ENCODE results near the gene NLGN3. TPM values are rescaled to one million over a fixed set of nuclear protein-coding genes. Genes with fewer than 3 reads are reported as not detected.

The NLGN3 gene
- total RNA-seq, 1 experiment from 2014 or later, result 0.95 TPM

DNA sequence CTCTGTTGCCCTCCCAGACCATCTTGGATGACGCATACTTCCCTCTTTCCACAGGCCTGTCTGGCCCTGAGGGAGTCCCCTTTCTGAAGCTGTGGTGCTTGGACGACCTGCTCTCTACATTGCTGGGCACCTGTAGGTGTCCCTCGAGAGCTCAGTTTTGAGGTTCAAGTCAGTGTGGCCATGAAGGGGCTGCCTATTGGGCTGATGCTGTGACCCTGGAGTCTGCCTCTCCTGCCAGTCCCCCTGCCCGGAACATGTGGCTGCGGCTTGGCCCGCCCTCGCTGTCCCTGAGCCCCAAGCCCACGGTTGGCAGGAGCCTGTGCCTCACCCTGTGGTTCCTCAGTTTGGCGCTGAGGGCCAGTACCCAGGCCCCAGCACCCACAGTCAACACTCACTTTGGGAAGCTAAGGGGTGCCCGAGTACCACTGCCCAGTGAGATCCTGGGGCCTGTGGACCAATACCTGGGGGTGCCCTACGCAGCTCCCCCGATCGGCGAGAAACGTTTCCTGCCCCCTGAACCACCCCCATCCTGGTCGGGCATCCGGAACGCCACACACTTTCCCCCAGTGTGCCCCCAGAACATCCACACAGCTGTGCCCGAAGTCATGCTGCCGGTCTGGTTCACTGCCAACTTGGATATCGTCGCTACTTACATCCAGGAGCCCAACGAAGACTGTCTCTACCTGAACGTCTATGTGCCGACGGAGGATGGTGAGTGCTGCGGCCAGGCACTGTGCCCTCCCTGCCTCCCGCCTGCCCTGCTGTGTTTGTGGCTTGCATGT is 3.0 kb downstream of the NLGN3 start:
- Histone ChIP-seq H3K9me3 (replicated peaks) (no peaks in the 10 kb centered on the region), H3K4me3 (no peak overlapping the region), H3K27ac (no peak overlapping the region), H3K27me3 (no peaks in the 10 kb centered on the region), H3K36me3 (no peaks in the 10 kb centered on the region), H3K4me1 (peaks cover 10% of the 10 kb centered on the region)
- no peak for DNase-seq

DNA sequence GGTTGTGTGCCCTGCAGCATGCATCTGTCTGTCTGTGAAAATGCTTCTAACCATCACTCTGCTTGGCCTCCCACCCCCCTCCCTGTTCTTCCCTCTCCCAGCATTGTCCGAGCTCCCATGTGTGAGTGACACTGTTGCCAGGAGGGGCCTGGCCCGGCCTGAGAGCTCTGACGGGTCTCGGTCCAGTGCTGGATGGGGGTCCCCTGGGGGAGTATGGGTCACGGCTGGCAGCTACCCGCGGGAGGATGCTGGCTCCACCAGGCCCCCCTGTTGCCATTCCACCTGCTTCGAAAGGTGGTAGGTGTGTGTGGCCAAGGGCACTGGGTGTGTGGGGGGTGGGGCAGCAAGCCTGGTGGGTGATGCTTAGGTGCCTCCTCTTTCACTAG is 3.6 kb downstream of the NLGN3 start:
- Histone ChIP-seq H3K36me3 (no peaks in the 10 kb centered on the region), H3K4me3 (no peak overlapping the region), H3K4me1 (peaks cover 10% of the 10 kb centered on the region), H3K27me3 (no peaks in the 10 kb centered on the region), H3K27ac (no peak overlapping the region), H3K9me3 (replicated peaks) (no peaks in the 10 kb centered on the region)
- no peak for DNase-seq

DNA sequence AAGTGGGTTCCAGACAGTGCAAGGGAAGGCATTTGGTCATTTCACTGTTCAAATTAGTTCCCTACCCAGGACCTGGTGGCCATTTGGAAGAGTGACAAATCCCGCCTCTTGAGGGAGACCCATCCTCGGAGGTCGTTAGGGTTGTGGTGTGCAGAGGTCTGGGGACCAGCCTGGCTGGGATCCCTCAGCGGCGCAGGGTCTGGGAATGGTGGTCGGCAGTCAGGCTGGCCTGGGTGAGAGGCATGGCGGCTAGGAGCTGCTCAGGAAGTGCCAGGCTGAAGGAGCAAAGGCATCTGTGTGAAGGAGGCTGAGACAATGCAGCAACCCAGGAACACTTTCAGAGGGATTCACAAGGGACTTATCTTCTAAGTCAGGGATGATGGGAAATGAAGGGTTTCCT is 6.7 kb downstream of the NLGN3 start:
- no peak for DNase-seq
- Histone ChIP-seq H3K27ac (no peak overlapping the region), H3K4me1 (peaks cover 4% of the 10 kb centered on the region; the same call in 1 of the 2 replicates), H3K36me3 (no peaks in the 10 kb centered on the region), H3K9me3 (replicated peaks) (no peaks in the 10 kb centered on the region), H3K4me3 (no peak overlapping the region), H3K27me3 (no peaks in the 10 kb centered on the region)

DNA sequence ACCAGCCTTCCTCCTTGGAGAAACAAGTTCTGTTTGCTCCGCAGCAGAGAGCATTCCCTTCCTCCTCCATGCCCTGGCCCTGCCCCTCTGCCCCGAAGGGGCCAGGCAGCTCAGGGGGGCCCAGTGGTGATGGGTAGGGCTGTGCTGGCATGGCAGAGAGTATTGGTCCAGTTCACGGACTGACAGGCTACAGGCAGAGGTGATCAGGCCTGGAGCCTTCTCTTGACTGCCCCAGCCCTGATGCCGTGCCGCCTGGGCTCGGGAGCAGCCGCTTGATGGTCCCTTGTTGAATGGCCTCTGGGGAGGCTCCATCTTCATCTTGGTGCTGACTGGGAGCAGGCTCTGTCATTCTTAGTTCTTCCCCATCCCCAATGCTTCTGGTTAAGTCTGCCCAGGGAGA is 9.6 kb downstream of the NLGN3 start:
- DNase-seq, result no peak
- H3K9me3 ChIP-seq (replicated peaks), result no peaks in the 10 kb centered on the region
- H3K27ac ChIP-seq, result no peak overlapping the region
- H3K27me3 ChIP-seq, result no peaks in the 10 kb centered on the region
- no peaks in the 10 kb centered on the region for H3K36me3 ChIP-seq
- peaks cover 4% of the 10 kb centered on the region; the same call in 1 of the 2 replicates for H3K4me1 ChIP-seq
- no peak overlapping the region for H3K4me3 ChIP-seq

DNA sequence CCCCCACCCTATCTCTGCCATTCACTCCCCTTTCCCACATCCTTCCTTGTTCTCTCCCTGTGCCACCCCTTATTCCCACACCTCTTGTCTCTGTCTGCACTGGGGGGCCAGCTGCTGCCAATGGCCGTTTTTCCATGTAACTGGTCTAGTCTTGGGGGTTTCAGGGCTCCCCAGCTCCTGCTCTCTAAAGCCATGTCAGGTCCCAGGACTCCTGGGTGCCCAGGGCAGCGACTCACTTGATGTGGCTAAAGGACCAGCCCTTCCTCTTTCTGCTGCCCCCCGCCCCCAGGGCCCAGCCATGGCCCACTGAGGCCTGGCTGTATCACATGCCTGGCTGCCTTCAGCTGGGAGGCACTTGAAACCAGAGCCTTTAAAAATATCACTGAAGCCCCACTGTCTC is 10.0 kb downstream of the NLGN3 start:
- no peaks in the 10 kb centered on the region for H3K4me1 ChIP-seq
- no peak for DNase-seq
- no peak overlapping the region for H3K4me3 ChIP-seq
- no peaks in the 10 kb centered on the region for H3K27me3 ChIP-seq
- no peaks in the 10 kb centered on the region for H3K36me3 ChIP-seq
- H3K9me3 ChIP-seq (replicated peaks), result no peaks in the 10 kb centered on the region
- no peak overlapping the region for H3K27ac ChIP-seq

DNA sequence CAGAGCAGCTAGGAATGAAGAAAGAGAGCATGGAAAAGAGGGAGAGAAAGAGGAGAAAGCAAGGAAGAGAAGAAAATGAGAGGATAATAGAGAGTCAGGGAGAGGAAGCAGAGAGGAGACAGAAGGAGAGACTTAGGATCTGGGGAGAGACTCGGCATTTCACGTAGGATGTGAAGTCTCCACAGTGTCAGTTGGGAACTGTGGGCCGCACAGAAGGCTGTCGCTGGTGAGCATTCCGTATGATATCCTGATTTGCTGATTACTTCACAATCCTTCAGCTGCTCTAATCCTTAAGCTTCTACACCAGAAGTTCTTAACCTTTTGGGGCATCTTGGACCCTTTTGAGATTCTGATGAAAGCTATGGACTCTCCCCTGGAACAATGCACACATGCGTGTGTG is 14.0 kb downstream of the NLGN3 start:
- Histone ChIP-seq H3K27ac (no peak overlapping the region), H3K4me3 (no peak overlapping the region), H3K36me3 (no peaks in the 10 kb centered on the region), H3K4me1 (no peaks in the 10 kb centered on the region), H3K9me3 (replicated peaks) (no peaks in the 10 kb centered on the region), H3K27me3 (no peaks in the 10 kb centered on the region)
- no peak for DNase-seq

DNA sequence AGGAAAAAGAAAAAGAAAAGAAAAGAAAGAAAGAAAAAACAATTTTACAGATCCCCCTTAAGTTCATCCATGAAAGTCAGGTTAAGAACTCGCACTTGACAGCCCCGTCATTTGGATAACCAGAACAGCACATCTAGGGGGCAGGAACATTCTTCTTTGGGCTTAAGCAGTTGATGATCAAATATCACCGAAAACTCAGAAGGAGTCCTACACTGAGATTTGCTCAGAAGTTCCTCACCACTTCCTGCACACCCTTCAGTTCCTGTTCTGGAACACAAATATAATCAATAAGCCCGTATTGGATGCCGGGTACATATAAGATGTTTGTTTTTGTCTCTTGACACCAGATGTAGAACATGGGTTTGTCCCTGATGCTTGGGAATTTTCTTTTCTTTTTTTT is 14.7 kb downstream of the NLGN3 start:
- Histone ChIP-seq H3K9me3 (replicated peaks) (no peaks in the 10 kb centered on the region), H3K27me3 (no peaks in the 10 kb centered on the region), H3K4me1 (no peaks in the 10 kb centered on the region), H3K4me3 (no peak overlapping the region), H3K27ac (no peak overlapping the region), H3K36me3 (no peaks in the 10 kb centered on the region)
- no peak for DNase-seq

DNA sequence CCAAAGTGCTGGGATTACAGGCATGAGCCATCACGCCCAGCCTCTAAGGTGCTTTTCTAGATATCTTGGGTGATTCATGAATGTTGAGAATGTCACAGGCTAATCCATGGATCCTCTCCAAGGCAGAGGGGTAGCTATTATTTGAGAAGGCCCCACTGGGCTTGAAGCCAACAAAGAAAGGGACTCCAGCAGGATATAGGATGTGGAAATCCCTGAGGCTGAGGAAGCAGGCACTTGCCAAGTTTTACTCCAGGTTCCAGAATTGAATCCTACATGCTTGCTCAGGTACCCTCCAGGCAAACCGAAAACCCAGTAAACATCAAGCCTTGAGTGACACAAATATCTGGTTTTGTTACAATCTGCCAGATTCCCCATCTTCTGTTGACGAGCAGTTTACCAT is 15.8 kb downstream of the NLGN3 start:
- H3K4me1 ChIP-seq, result no peaks in the 10 kb centered on the region
- no peaks in the 10 kb centered on the region for H3K36me3 ChIP-seq
- DNase-seq, result peak in 1 of 2 experiments; percentile 52
- no peak overlapping the region for H3K27ac ChIP-seq
- H3K4me3 ChIP-seq, result no peak overlapping the region
- no peaks in the 10 kb centered on the region for H3K9me3 ChIP-seq (replicated peaks)
- H3K27me3 ChIP-seq, result no peaks in the 10 kb centered on the region

DNA sequence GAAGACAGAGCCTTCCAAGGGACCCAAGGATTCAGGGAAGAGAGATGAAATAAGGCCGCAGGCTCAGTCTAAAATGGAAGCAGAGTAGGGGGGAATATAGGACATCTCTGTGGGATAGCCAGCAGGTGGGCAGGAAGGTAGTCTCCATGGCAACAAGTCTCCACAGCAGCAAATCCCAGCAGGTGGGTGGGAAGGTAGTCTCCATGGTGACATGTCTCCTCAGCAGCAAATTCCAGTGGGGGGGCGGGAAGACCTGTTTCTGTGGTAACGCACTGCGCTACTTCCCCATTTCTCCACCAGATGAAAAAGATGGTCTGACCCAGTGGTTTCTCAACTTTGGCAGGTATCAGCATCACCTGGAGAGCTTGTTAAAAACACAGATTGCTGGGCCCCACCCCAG is 18.3 kb downstream of the NLGN3 start:
- Histone ChIP-seq H3K27me3 (no peaks in the 10 kb centered on the region), H3K9me3 (replicated peaks) (no peaks in the 10 kb centered on the region), H3K36me3 (no peaks in the 10 kb centered on the region), H3K4me1 (no peaks in the 10 kb centered on the region), H3K4me3 (no peak overlapping the region), H3K27ac (no peak overlapping the region)
- no peak for DNase-seq

DNA sequence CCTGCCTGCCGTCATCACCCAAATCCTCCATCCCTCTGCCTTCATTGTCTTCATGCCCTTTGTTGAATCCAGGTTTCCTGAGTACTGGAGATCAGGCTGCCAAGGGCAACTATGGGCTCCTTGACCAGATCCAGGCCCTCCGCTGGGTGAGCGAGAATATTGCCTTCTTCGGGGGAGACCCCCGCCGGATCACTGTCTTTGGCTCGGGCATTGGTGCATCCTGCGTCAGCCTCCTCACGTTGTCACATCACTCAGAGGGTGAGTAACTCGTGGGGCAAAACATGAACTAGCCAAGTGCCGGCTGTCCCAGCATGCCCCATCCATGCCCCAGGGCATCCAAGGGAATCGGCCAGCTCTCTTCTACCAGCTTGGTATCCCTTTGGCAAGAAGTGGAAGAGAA is 19.4 kb downstream of the NLGN3 start:
- no peak for DNase-seq

DNA sequence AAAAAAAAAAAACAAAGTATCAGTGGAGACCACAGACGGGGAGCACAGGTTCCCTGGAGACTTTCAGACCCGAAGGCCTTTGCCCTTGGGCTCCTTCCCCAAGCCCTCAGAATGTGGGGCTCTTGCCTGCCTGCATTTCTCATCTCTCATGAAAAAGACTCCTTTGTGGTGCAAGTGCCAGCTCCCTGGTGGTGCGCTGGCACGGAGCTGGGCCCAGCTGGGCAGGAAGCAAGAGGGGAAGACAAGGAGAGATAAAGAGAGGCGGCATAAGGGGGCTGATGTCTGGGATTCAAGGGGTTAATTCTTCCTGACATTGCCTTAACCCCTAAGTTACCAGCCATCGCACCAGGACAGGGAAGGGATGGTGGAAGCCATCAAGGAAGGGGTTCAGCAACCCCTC is 21.8 kb downstream of the NLGN3 start:
- no peaks in the 10 kb centered on the region for H3K27me3 ChIP-seq
- no peak for DNase-seq

More for the DNA sequence above, 19.4 kb downstream of the NLGN3 start:
- H3K9me3 ChIP-seq (replicated peaks), result no peaks in the 10 kb centered on the region
- H3K36me3 ChIP-seq, result no peaks in the 10 kb centered on the region
- no peak overlapping the region for H3K4me3 ChIP-seq
- H3K27me3 ChIP-seq, result no peaks in the 10 kb centered on the region
- H3K4me1 ChIP-seq, result no peaks in the 10 kb centered on the region
- no peak overlapping the region for H3K27ac ChIP-seq

DNA sequence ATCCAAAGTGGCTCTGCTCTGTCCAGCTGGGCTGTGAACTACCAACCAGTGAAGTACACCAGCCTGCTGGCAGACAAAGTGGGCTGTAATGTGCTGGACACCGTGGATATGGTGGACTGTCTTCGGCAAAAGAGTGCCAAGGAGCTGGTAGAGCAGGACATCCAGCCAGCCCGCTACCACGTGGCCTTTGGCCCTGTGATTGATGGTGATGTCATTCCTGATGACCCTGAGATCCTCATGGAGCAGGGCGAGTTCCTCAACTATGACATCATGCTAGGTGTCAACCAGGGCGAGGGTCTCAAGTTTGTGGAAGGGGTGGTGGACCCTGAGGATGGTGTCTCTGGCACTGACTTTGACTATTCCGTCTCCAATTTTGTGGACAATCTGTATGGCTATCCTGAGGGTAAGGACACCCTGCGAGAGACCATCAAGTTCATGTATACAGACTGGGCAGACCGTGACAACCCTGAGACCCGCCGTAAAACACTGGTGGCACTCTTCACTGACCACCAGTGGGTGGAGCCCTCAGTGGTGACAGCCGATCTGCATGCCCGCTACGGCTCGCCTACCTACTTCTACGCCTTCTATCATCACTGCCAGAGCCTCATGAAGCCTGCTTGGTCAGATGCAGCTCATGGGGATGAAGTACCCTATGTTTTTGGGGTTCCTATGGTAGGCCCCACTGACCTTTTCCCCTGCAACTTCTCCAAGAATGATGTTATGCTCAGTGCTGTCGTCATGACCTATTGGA is 22.6 kb downstream of the NLGN3 start:
- Histone ChIP-seq H3K9me3 (replicated peaks) (no peaks in the 10 kb centered on the region), H3K27ac (no peak overlapping the region), H3K27me3 (no peaks in the 10 kb centered on the region), H3K36me3 (no peaks in the 10 kb centered on the region), H3K4me3 (no peak overlapping the region), H3K4me1 (no peaks in the 10 kb centered on the region)
- DNase-seq, result no peak

More for the DNA sequence above, 21.8 kb downstream of the NLGN3 start:
- Histone ChIP-seq H3K4me1 (no peaks in the 10 kb centered on the region), H3K27ac (no peak overlapping the region), H3K4me3 (no peak overlapping the region), H3K36me3 (no peaks in the 10 kb centered on the region), H3K9me3 (replicated peaks) (no peaks in the 10 kb centered on the region)

DNA sequence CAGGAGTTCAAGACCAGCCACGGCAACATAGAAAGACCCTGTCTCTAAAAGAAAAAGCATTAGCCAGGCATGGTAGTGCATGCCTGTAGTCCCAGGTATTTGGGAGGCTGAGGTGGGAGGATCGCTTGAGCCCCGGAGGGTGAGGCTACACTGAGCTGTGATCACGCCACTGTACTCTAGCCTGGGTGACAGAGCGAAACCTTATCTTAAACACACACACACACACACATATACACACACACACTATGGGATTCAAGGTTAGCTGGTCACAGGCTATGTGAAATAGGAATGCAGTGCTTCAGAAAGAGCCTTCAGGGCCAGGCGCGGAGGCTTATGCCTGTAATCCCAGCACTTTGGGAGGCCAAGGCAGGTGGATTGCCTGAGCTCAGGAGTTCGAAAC is 23.5 kb downstream of the NLGN3 start:
- H3K36me3 ChIP-seq, result no peaks in the 10 kb centered on the region
- no peak overlapping the region for H3K27ac ChIP-seq
- DNase-seq, result no peak
- no peaks in the 10 kb centered on the region for H3K27me3 ChIP-seq
- no peaks in the 10 kb centered on the region for H3K4me1 ChIP-seq
- no peaks in the 10 kb centered on the region for H3K9me3 ChIP-seq (replicated peaks)
- no peak overlapping the region for H3K4me3 ChIP-seq

DNA sequence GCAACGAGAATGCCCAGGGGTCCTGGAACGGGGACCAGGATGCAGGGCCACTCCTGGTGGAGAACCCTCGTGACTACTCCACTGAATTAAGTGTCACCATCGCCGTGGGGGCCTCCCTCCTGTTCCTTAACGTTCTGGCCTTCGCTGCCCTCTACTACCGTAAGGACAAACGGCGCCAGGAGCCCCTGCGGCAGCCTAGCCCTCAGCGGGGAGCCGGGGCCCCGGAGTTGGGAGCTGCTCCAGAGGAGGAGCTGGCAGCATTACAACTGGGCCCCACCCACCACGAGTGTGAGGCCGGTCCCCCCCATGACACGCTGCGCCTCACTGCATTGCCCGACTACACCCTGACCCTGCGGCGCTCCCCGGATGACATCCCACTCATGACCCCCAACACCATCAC is 24.9 kb downstream of the NLGN3 start:
- Histone ChIP-seq H3K9me3 (replicated peaks) (no peaks in the 10 kb centered on the region), H3K27me3 (no peaks in the 10 kb centered on the region), H3K27ac (no peak overlapping the region), H3K4me3 (no peak overlapping the region), H3K4me1 (no peaks in the 10 kb centered on the region), H3K36me3 (no peaks in the 10 kb centered on the region)
- no peak for DNase-seq

DNA sequence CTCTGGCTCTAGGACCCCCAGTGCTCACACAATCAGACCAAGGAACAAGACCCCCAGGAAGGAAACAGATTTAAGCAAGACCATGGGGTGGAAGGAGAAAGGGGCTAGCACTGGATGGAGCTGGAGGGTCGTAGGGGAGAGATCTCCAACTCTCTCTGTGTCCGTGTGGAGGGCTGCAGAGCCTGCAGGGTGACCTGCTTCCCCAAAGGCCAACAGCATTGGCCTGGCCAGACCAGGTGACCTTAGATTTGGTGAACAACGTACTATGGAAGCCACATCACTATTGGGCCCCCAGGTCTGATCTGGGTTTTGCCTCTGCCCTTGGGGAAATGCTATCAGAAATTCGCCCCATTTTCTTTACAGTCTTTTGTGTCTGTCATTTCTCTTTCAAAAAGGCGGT is 26.0 kb downstream of the NLGN3 start:
- Histone ChIP-seq H3K27me3 (no peaks in the 10 kb centered on the region), H3K27ac (no peak overlapping the region), H3K9me3 (replicated peaks) (no peaks in the 10 kb centered on the region), H3K36me3 (no peaks in the 10 kb centered on the region), H3K4me1 (no peaks in the 10 kb centered on the region), H3K4me3 (no peak overlapping the region)
- no peak for DNase-seq
